Retinal pigment epithelial cell (primary cell): ENCODE data around the gene TAF6.

Experiments
- DNase-seq: peaks from one replicate; pipeline ENCODE4 v3.0.0-alpha.2; 2010; ENCODE audit warnings: low read depth
- H3K4me3 ChIP-seq: 2 replicates; pipeline ENCODE4 v1.5.1; 2011; ENCODE audit warnings: mild to moderate bottlenecking, low read length, control low read depth, moderate library complexity
- CTCF ChIP-seq: conservative IDR thresholded peaks from 2 replicates; pipeline ENCODE4 v1.5.1; 2011; ENCODE audit warnings: low read depth, low read length, control low read depth, inconsistent platforms

The TAF6 gene

GRCh38 chr7:100061518-100062193, 57.5 kb downstream of the TAF6 start:
- no peak for TF ChIP-seq CTCF
- no peak for DNase-seq

GRCh38 chr7:100059251-100059739, 59.9 kb downstream of the TAF6 start:
- no peak overlapping the region for H3K4me3 ChIP-seq
- DNase-seq: no peak
- TF ChIP-seq CTCF: no peak

More at GRCh38 chr7:100061518-100062193, 57.5 kb downstream of the TAF6 start:
- no peak overlapping the region for H3K4me3 ChIP-seq
